HCT116 (cell line): ENCODE data around the gene POLA1. TPM values are rescaled to one million over a fixed set of nuclear protein-coding genes. Genes with fewer than 3 reads are reported as not detected.

Experiments used
- ATAC-seq: fragments of 200-7000 bp; cut with Tn5 transposase; 2 replicates; pipeline ENCODE4 v1.9.1; 2020; ENCODE audit warnings: mild to moderate bottlenecking, moderate library complexity
- BruUV-seq: library from RNA; stranded (reverse); fragments of 400-500 nt; replicated peaks from 2 replicates; lab custom pipeline; 2021; lab: Mats Ljungman, UMichigan
- CTCF ChIA-PET: fragments of 300-600 bp; sonication (Branson Sonifier 250); formaldehyde crosslinking; loops from one replicate; lab custom pipeline; 2021; ENCODE audit warnings: antibody characterized with exemption; lab: Charles Lee
- POLR2A ChIA-PET: fragments of 300-600, 350-600 bp; sonication (Branson Sonifier 250); formaldehyde crosslinking; loops from one replicate; lab custom pipeline; 2021; ENCODE audit warnings: antibody characterized with exemption; lab: Charles Lee
- RAD21 ChIA-PET, 2 experiments: fragments of 300-600 bp; sonication (Branson Sonifier 250); formaldehyde crosslinking; loops; one replicate each; lab custom pipeline; 2023; ENCODE audit warnings: low total read pairs in 2 of 2; ENCODE audit not compliant: uncharacterized antibody in 2 of 2, unreplicated experiment in 2 of 2, low non-redundant PET in 1 of 2; lab: Charles Lee
- DNase-seq: peaks from one replicate; pipeline ENCODE4 v3.0.0-alpha.2; 2010; ENCODE audit warnings: low read depth, low spot score
- H2AFZ ChIP-seq: fragments of 200-600 bp; shearing (Covaris generic), sonication (generic); 2 replicates; pipeline ENCODE4 v1.6.1; 2017; ENCODE audit warnings: low read depth, mixed run types, mixed read lengths, antibody characterized with exemption, low read length; ENCODE audit not compliant: poor library complexity, severe bottlenecking
- H3K27ac ChIP-seq: 2 replicates; pipeline ENCODE4 v1.5.1; 2012; ENCODE audit warnings: low read depth, low read length
- H3K27me3 ChIP-seq: fragments of 200-600 bp; sonication (generic); 2 replicates; pipeline ENCODE4 v1.6.1; 2016; ENCODE audit warnings: mixed run types, low read length, mixed read lengths; ENCODE audit not compliant: insufficient read depth
- H3K36me3 ChIP-seq, 2 experiments: fragments of 200-500 bp in 1 of 2; fragments of 200-600 bp in 1 of 2; sonication (Bioruptor generic) in 1 of 2; sonication (generic) in 1 of 2; 2 replicates each; pipeline versions ENCODE4 v1.5.1 to v1.6.1; 2014 to 2016; ENCODE audit warnings: low read length in 2 of 2, inconsistent platforms in 1 of 2, mixed read lengths in 1 of 2, mixed run types in 1 of 2; ENCODE audit not compliant: insufficient read depth in 2 of 2, control insufficient read depth in 1 of 2
- H3K4me1 ChIP-seq, 2 experiments: fragments of 200-600 bp in 1 of 2; sonication (generic) in 1 of 2; 2 replicates each; pipeline versions ENCODE4 v1.5.1 to v1.6.1; 2012 to 2017; ENCODE audit warnings: low read length in 2 of 2, inconsistent platforms in 1 of 2, mild to moderate bottlenecking in 1 of 2, mixed read lengths in 1 of 2, mixed run types in 1 of 2, moderate library complexity in 1 of 2; ENCODE audit not compliant: insufficient read depth in 2 of 2, control insufficient read depth in 1 of 2
- H3K4me2 ChIP-seq: fragments of 200-600 bp; sonication (generic); 2 replicates; pipeline ENCODE4 v1.6.1; 2017; ENCODE audit warnings: mixed run types, low read length, mixed read lengths
- H3K4me3 ChIP-seq, 2 experiments: fragments of 200-600 bp in 1 of 2; sonication (generic) in 1 of 2; replicated peaks in 1 of 2; 2 replicates each; pipeline ENCODE4 v1.5.1; 2011 to 2016; ENCODE audit warnings: low read length in 2 of 2, control low read depth in 1 of 2, low read depth in 1 of 2, mild to moderate bottlenecking in 1 of 2, mixed read lengths in 1 of 2, mixed run types in 1 of 2
- H3K79me2 ChIP-seq: fragments of 200-600 bp; sonication (generic); 2 replicates; pipeline ENCODE4 v1.6.1; 2017; ENCODE audit warnings: mild to moderate bottlenecking, mixed run types, low read length, moderate library complexity, mixed read lengths; ENCODE audit not compliant: insufficient read depth
- H3K9ac ChIP-seq: fragments of 200-600 bp; sonication (generic); 2 replicates; pipeline ENCODE4 v1.6.1; 2016; ENCODE audit warnings: low read length, mixed read lengths
- H3K9me2 ChIP-seq: fragments of 200-600 bp; sonication (generic), shearing (Covaris generic); 2 replicates; pipeline ENCODE4 v1.6.1; 2017; ENCODE audit warnings: mixed run types, mild to moderate bottlenecking, moderate library complexity; ENCODE audit not compliant: insufficient read depth
- H3K9me3 ChIP-seq, 2 experiments: fragments of 200-500 bp in 1 of 2; fragments of 200-600 bp in 1 of 2; sonication (Bioruptor generic) in 1 of 2; sonication (generic) in 1 of 2; 2 replicates each; pipeline ENCODE4 v1.6.1; 2014 to 2017; ENCODE audit warnings: low read length in 2 of 2, mixed read lengths in 2 of 2, inconsistent platforms in 1 of 2, low read depth in 1 of 2, mild to moderate bottlenecking in 1 of 2, mixed run types in 1 of 2, moderate library complexity in 1 of 2; ENCODE audit not compliant: control insufficient read depth in 1 of 2, insufficient read depth in 1 of 2
- H4K20me1 ChIP-seq: fragments of 200-600 bp; sonication (generic), shearing (Covaris generic); 2 replicates; pipeline ENCODE4 v1.6.1; 2017; ENCODE audit warnings: mixed run types, mild to moderate bottlenecking, moderate library complexity; ENCODE audit not compliant: insufficient read depth
- EGR1 ChIP-seq: IDR thresholded peaks from 2 replicates; pipeline ENCODE4 v1.6.1; 2012; ENCODE audit warnings: low read depth
- ELF1 ChIP-seq: IDR thresholded peaks from 2 replicates; pipeline ENCODE4 v1.6.1; 2012; ENCODE audit warnings: low read depth, borderline replicate concordance
- EZH2phosphoT487 ChIP-seq: fragments of 200-600 bp; IDR thresholded peaks from 2 replicates; pipeline ENCODE4 v1.6.1; 2018; ENCODE audit warnings: antibody characterized with exemption, borderline replicate concordance
- MAX ChIP-seq: IDR thresholded peaks from 2 replicates; pipeline ENCODE4 v1.6.1; 2012
- SIN3A ChIP-seq: IDR thresholded peaks from 2 replicates; pipeline ENCODE4 v1.6.1; 2012; ENCODE audit warnings: low read depth
- SP1 ChIP-seq: IDR thresholded peaks from 2 replicates; pipeline ENCODE4 v1.6.1; 2012; ENCODE audit warnings: low read depth
- ZNF274 ChIP-seq: fragments of 200-500 bp; sonication (Bioruptor generic); IDR thresholded peaks from 2 replicates; pipeline ENCODE4 v1.6.1; 2014; ENCODE audit warnings: mild to moderate bottlenecking, low read depth, low read length, inconsistent platforms
- intact Hi-C: fragments of 100-400 bp; cut with micrococcal nuclease; formaldehyde crosslinking; loops from 2 replicates; pipeline ENCODE4 v1.10.0; 2022
- total RNA-seq: library from RNA; stranded (reverse); gene quantifications from one replicate; pipeline ENCODE4 v1.2.1, GENCODE V29; 2021; ENCODE audit not compliant: unreplicated experiment
- TF ChIP-seq, protein P1 (sequence below), 3 experiments: fragments of 200-600 bp in 1 of 3; sonication (generic) in 1 of 3; IDR thresholded peaks in 2 of 3; conservative IDR thresholded peaks in 1 of 3; 2 replicates each; pipeline ENCODE4 v1.5.1; 2012 to 2017; ENCODE audit warnings: low read depth in 2 of 3, low read length in 2 of 3, antibody characterized with exemption in 1 of 3, borderline replicate concordance in 1 of 3, control low read depth in 1 of 3, mild to moderate bottlenecking in 1 of 3, mixed read lengths in 1 of 3, mixed run types in 1 of 3, moderate library complexity in 1 of 3; ENCODE audit not compliant: insufficient read depth in 1 of 3
- TF ChIP-seq, protein P2 (sequence below): IDR thresholded peaks from 2 replicates; pipeline ENCODE4 v1.6.1; 2012; ENCODE audit warnings: low read depth

Gene POLA1
- total RNA-seq, 1 experiment from 2014 or later: 27.0 TPM

DNA sequence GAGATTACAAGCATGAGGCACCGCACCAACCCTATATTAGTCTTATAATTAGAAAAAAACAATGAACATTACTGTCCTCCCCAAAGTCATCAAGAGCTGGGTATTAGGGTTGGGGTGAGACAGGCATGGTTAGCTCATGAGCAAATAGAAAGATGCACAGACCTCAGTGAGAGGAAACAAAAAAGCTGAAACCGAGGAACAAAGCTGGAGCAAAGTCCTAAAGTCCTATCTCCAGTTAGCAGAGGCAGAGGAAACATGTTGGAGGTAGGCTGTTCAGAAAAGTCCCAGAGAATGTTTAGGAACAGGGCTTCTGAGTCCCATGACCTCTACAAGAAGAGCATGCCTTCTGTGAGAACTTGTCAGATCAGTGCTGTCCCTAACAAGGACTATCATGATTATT is 41.9 kb upstream of the POLA1 start:
- Histone ChIP-seq H3K36me3 (no peaks in the 10 kb centered on the region), H3K27ac (no peak overlapping the region), H3K27me3 (no peaks in the 10 kb centered on the region), H2AFZ (no peak overlapping the region), H3K79me2 (no peaks in the 10 kb centered on the region), H3K4me2 (no peak overlapping the region), H3K9me2 (no peaks in the 10 kb centered on the region), H3K9me3 (no peaks in the 10 kb centered on the region), H3K4me1 (no peaks in the 10 kb centered on the region), H4K20me1 (no peaks in the 10 kb centered on the region), H3K9ac (no peak overlapping the region), H3K4me3 (no peak overlapping the region)
- intact Hi-C loops: no loop called here
- RAD21 ChIA-PET: no interaction called here
- POLR2A ChIA-PET: no interaction called here
- no peak for ATAC-seq
- CTCF ChIA-PET: no interaction called here
- TF ChIP-seq MAX (no peak), ZNF274 (no peak), EZH2phosphoT487 (no peak), SP1 (no peak), SIN3A (no peak), ELF1 (no peak), EGR1 (no peak)
- TF ChIP-seq, protein P1, sequence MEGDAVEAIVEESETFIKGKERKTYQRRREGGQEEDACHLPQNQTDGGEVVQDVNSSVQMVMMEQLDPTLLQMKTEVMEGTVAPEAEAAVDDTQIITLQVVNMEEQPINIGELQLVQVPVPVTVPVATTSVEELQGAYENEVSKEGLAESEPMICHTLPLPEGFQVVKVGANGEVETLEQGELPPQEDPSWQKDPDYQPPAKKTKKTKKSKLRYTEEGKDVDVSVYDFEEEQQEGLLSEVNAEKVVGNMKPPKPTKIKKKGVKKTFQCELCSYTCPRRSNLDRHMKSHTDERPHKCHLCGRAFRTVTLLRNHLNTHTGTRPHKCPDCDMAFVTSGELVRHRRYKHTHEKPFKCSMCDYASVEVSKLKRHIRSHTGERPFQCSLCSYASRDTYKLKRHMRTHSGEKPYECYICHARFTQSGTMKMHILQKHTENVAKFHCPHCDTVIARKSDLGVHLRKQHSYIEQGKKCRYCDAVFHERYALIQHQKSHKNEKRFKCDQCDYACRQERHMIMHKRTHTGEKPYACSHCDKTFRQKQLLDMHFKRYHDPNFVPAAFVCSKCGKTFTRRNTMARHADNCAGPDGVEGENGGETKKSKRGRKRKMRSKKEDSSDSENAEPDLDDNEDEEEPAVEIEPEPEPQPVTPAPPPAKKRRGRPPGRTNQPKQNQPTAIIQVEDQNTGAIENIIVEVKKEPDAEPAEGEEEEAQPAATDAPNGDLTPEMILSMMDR (IDR thresholded peaks at IDR 0.05 in 2 of 3, conservative IDR thresholded peaks at IDR 0.05 in 1 of 3; ENCODE audit: borderline replicate concordance in 1 of 3, insufficient read depth in 1 of 3, low read depth in 2 of 3, low read length in 2 of 3): no peak
- TF ChIP-seq, protein P2, sequence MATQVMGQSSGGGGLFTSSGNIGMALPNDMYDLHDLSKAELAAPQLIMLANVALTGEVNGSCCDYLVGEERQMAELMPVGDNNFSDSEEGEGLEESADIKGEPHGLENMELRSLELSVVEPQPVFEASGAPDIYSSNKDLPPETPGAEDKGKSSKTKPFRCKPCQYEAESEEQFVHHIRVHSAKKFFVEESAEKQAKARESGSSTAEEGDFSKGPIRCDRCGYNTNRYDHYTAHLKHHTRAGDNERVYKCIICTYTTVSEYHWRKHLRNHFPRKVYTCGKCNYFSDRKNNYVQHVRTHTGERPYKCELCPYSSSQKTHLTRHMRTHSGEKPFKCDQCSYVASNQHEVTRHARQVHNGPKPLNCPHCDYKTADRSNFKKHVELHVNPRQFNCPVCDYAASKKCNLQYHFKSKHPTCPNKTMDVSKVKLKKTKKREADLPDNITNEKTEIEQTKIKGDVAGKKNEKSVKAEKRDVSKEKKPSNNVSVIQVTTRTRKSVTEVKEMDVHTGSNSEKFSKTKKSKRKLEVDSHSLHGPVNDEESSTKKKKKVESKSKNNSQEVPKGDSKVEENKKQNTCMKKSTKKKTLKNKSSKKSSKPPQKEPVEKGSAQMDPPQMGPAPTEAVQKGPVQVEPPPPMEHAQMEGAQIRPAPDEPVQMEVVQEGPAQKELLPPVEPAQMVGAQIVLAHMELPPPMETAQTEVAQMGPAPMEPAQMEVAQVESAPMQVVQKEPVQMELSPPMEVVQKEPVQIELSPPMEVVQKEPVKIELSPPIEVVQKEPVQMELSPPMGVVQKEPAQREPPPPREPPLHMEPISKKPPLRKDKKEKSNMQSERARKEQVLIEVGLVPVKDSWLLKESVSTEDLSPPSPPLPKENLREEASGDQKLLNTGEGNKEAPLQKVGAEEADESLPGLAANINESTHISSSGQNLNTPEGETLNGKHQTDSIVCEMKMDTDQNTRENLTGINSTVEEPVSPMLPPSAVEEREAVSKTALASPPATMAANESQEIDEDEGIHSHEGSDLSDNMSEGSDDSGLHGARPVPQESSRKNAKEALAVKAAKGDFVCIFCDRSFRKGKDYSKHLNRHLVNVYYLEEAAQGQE: no peak
- no TSS peak for BruUV-seq
- no peak for DNase-seq
